NCI-H1092 treated with DMSO at 0.1 percent for 48 hours (cell line): ENCODE measurements around the gene NAA60.
"Not testable (repeated sequence)": the region's sequence is repeated elsewhere in the genome, so short reads cannot be mapped to it uniquely, and the experiment has no call there.

ENCODE experiments used
- DNase-seq: peaks from one replicate; lab custom pipeline; 2025; lab: John Stamatoyannopoulos, UW

Gene NAA60

DNA sequence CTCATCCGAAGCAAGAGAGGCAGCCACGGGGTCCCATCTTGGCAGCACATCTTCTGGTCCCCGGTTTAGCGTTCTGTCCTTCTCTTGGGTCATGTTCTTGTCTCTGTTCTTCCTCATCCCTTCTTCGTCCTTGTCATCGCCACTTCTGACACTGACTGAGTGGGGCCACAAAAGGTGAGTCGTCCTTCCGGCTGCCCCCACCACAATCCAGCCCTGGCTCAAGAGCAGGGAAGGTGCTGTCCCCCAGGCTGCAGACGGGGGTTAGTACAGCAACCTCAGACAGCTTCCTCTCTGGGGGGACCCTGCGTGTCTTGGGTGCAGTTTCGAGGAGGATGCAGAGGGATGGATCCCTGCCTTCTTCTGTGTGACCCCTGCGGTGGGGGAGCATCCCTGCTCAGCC is 21.8 kb downstream of the NAA60 start:
- no peak for DNase-seq

DNA sequence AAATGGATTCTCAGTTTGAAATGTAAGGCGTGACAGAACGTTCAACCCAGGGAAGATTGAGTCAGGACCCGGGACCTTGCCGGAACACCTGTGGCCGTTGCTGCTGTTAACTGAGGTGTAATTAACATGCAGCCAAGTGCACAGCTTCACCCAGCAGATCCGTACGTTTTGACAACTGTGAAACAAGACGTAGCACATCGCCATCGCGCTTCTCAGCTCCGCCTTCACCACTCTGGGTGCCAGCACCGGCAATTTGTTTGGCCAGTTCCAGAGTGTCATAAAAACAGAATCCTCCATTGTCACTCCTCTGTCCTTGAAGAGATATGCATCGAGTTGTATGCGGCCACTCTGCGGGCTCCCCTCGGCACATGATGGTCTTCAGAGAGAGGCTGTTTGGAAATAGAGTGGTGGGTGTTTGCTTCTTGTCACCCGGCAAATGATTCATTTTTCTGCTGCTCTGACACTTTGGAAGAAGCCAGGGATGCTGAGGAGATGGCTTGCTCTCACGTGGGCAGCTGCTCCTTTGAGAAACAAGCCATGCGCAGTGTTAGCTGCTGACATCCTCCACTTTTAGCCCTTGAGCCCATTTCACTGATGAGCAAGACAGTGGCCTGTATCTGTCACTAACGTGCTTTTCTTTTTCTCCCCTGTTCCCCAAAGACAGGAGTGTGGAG is 22.6 kb downstream of the NAA60 start:
- no peak for DNase-seq

DNA sequence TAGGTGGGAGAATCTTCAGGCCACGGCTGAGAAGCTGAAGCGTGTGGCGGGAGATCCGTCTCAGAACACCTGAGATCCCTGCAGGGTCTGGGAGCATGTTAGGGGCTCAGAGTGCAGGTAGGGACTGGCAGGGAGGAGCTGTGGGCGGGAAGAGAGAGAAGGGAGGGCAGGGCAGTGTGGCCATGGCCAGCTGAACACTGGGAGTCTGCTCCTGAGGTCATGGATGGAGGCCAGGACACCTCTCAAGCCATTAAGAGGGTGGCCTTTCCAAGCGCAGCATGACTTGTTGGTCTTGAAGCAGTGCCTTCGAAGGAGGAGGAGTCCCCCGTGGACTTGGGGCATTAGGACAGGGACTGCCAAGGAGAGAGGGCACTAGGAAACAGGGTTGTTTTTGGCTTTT is 23.7 kb downstream of the NAA60 start:
- DNase-seq: no peak

DNA sequence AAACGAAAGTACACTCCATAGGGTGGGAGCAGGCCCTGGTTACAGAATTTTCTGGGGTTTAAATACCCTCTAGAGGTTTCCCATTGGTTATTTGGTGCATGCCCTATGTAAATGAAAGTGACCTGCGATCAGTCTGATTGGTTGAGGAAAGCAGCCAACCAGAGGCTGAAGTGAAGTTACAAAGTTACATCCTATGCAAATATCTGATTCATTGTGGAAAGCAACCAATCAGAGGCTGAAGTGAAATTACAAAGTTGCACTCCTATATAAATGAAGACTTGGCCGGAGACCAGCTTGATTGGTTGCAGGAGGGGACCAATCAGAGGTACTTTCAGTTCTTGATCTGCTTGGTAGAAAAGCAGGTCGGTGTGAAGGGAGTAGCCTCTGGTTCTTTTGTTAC is 24.4 kb downstream of the NAA60 start:
- no peak for DNase-seq

DNA sequence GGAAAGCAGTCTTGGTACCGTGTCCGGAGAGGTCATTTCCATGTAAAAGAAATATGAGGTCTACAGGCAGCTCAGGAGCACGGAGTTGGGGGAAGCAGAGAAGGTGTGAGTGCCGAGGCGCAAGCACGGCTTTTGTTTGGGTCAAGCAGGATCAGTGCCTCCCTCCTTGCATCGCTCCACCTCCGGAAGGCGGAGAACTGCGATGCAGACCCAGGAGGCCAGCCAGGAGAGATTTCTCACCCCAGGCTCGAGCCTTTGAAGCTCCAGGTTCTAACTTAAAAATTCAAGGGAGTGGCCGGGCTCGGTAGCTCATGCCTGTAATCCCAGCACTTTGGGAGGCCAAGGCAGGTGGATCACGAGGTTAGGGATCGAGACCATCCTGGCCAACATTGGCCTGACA is 25.0 kb downstream of the NAA60 start:
- DNase-seq: no peak

DNA sequence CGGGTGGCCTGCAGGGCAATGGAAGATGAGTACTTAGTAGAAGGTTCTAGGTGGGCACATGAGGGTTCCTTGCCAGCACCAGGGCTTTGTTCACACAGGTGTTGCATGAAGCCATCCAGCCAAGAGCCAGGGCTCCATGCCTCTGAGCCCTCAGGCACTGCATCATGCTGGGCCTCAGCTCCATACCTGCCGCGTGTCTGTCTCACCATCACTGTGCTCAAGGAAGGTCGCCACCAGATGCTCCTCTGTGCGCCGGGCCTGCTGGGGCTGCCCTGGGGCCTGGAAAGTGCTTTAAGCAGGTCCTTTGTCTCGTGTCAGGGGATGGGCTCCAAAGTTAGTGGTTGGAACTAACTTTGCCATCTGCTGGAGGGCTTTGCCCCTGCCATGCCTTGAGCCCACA is 26.3 kb downstream of the NAA60 start:
- DNase-seq: no peak

DNA sequence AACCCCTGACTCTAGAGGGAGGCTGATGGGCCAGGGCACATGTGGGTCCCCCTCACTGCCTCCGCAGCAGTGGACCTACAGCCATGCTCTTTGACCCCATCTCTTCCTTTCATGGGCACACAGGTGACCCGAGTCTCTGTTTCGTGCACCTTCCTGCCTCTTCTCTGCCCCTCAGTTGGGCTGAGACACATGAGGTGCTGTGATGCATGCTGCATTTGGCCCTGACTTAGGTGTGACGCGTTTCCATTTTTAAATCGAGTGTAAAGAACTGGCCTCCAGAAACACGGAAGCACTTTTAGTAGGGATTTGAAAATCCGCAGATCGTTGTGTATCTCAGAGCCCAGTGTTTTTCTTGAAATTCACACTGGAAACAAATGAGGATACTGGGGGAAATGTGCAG is 27.2 kb downstream of the NAA60 start:
- DNase-seq: no peak

DNA sequence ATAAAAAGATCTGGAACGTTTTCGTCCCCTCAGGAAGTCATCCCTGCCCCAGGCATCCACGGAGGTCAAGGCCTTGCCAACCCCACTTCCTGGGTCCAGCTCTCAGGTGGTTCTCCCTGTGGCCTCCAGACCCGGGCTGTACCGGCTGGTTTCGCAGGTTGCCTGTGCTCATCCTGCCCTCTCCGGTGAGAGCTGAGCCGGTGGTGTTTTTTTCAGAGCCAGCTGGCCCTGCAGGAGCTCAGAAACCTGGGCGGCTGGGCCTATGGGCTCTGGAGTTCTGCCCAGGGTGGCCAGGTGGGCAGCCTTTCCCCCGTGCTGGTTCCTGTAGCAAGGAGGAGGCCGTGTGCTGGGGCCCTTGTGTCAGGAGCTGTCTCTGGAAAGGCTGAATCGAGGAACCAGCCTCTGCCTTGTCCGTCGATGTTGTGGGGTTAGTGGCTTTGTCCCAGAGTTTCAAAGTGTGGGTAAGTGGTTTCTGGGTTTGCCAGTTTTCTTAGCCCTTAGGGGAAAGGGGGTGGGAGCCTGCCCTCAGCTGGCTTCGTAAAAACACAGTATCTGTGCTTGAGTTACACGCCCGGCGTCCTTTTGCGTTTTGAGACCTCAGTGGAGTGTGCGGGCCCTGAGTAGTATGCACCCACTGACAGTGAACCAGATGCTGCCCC is 28.2 kb downstream of the NAA60 start:
- DNase-seq: no peak

DNA sequence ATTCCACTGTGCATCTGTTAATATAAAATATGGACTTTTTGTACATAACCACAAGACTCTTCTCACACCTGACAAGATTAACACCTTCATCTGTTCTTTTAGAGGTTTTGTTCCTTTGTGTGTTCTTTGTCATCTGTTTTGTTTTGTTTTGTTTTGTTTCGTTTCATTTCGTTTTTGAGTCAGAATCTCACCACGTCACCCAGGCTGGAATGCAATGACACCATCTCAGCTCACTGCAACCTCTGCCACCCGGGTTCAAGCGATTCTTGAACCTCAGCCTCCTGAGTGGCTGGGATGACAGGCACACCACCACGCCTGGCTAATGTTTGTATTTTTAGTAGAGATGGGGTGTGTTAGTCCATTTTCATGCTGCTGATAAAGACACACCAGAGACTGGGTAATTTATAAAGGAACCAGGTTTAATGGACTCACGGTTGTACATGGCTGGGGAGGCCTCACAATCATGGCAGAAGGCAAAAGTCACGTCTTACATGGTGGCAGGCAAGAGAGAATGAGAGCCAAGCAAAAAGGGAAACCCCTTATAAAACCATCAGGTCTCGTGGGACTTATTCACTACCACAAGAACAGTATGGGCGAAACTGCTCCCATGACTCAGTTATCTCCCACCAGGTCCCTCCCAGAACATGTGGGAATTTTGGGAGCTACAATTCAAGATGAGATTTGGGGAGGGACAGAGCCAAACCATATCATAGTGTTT is 29.6 kb downstream of the NAA60 start:
- no peak for DNase-seq

DNA sequence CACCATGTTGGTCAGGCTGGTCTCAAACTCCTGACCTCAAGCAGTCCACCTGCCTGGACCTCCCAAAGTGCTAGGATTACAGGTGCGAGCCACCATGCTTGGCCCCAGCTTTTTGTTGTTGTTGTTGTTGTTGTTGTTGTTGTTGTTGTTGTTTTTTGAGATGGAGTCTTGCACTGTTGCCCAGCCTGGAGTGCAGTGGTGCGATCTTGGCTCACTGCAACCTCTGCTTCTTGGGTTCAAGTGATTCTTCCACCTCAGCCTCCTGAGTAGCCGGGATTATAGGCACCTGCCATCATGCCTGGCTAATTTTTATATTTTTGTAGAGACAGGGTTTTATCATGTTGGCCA is 30.1 kb downstream of the NAA60 start:
- DNase-seq: not testable (repeated sequence)

DNA sequence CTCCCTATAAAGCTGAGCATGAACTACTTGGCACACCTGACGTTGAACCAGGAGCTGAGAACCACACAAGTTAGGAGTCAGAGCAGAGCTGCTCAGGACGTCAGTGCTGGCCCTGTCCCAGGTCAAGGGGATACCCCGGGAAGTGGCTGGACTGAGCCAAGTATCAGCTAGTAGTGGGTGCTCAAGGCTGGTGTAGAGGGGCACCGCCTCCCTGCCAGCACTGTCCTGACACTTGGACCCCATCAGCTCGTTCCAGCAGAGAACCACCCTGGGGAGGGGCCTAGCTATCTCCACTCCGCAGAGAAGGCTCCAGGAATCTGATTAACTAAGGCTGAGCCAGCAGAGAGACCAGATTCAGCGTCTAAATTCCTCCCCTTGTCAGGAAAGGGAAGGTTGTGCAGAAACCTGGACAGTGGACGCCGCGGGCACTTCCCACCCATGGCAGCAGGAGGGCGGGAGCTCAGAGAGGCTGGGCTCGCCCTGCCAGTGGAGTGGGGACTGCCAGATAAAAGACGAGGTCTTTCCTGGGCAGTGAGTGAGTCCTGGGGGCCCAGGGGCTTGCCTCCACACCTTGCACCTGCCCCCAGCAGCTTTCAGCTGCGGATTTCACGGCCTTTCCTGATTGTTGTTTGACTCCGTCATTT is 30.8 kb downstream of the NAA60 start:
- no peak for DNase-seq

DNA sequence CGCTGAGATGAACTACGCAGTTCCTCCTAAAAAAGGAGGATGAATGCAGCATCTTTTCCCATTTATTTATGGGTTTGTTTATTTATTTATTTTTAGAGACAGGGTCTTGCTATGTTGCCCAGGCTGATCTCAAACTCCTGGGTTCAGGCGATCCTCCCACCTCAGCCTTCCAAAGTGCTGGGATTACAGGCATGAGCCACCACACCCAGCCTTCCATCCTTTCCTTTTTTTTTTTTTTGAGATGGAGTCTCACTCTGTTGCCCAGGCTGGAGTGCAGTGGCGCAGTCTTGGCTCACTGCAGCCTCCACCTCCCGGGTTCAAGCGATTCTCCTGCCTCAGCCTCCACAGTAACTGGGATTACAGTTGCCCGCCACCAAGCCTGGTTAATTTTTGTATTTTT is 31.4 kb downstream of the NAA60 start:
- not testable (repeated sequence) for DNase-seq

DNA sequence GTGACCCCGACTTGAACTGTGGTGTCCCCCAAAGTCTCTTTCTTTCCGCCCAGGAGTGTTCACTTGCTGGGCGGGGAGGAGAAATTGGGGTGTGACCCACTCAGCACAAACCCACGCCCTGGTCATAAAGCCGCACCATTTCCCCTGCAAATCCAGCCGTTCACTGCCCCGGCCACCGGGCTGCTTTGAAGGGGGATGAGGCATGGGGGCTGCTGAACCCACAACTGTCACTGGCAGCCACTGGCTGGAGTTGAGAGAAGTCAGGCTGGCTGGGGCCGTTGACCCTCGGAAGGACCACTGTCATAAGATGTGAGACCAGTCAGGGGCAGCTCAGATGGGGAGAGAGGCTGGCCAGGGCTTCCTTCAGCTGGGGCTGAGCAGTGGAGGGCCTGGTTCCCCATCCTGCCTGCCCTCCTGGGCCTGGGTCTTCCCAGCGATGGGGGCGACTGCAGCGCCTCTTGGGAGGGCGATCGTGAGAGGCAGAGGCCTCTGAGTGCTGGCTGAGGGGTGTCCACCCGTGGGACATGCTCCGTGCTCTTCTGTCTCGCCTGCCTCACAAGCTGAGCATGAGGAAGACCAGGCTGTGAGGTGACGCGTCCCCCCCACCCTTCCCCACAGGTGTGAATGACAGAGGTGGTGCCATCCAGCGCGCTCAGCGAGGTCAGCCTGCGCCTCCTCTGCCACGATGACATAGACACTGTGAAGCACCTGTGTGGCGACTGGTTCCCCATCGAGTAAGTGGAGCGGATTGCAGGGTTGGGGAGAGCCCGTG is 32.3 kb downstream of the NAA60 start:
- DNase-seq: no peak

DNA sequence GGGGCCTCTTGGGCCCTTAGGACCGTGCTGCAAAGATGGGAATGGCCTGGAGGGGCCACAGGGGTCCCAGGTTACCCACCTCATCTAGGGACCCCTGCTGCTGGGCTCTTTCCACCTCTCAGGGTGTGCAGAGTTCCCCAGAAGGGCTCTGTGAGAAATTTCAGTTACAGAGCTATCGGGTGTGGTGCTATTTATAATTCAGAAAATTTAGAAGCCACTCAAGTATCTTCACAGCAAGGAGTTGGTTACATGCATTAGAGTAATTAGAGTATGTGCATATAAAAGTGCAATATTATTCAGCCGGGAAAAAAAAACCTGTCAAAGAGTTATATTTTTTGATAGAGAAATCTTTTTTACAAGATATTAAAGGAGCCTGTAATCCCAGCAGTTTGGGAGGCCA is 32.9 kb downstream of the NAA60 start:
- DNase-seq: no peak

DNA sequence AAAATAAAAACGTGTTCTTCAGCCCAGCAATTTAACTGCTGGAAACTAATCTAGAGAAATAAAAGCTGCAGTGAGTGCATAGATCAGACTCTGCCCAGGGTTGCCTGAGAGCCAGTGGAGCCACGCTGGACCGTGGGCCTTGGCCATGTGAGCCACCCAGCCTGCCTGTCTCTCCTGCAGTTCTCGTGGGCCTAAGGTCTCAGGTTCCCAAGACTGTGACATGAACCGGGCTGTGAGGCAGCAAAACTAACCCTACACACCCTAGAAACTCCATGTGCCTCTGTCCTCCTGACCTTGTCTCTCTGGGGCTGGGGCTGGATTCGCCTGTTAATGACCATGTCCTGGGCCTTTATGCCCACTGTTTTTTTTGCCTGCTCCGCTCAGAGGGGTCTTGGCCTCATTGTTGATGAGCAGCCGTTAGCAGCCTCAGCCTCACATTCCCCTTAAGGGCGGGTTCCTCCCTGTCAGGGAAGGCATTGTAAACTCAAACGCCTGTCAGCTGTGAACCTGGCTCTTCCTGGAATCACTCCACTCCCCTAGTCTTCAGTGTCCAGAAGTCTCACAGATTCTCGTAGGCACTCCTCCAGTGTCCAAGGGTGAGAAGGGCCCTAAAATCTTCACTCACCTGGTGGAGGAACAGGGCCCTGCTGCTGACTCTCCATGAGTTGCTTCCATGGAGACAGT is 34.9 kb downstream of the NAA60 start:
- no peak for DNase-seq

DNA sequence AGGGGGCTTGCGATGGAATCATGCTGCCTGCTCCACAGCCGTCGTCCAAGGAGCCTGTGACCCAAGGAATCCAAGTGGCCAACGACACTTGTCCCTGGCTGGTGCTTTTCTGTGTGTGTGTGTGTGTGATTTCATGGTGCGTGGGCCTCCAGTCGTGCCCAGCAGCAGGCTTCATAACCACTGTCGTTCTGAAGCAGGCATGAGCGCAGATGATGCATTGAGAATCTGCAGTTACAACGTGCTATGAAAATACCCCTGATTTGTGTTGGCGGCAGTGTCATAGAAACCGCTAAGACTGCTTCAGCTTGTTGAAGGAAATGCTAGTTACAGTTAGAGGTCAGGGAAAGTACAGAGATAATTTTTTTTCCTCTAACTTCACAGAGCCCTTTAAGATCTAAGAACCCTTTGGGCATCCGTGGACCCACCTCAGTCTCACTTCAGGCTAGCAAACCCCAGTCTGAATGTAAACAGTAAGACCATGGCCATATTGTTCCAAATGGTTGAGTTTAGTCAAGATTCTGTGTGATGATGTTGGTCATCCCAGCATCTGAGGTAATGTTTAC is 36.3 kb downstream of the NAA60 start:
- DNase-seq: no peak

DNA sequence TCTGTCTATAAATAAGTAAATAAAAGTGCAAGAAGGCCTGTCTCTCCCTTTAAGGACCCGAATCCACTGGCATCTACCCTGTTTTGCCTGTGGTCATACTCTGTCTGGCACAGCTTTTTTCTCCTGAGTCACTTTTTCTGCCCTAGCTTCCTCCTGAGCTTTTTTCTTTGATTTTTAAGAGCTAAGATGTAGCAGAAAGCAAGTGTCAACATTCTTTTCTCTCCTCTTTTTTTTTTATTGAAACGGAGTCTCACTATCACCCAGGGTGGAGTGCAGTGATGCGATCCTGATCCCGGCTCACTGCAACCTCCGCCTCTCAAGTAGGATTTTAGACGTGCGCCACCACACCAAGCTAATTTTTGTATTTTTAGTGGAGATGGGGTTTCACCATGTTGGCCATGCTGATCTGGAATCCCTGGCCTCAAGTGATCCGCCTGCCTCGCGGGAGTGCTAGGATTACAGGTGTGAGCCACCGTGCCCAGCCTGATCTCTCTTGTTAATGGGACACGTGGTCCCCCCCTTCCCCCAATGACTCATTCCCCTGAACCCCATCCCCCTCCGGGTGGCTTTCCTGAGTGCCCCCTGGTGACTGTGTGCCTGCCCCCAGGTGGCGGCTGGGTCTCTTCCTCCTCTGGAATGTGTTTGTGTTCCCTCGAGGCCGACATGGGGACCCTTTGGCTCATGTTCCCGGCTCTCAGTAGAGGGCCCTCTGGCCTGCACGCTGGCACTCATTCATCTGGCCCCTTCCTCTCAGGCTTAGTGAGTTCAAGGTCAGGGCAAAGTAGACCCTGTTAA is 37.6 kb downstream of the NAA60 start:
- DNase-seq: no peak

DNA sequence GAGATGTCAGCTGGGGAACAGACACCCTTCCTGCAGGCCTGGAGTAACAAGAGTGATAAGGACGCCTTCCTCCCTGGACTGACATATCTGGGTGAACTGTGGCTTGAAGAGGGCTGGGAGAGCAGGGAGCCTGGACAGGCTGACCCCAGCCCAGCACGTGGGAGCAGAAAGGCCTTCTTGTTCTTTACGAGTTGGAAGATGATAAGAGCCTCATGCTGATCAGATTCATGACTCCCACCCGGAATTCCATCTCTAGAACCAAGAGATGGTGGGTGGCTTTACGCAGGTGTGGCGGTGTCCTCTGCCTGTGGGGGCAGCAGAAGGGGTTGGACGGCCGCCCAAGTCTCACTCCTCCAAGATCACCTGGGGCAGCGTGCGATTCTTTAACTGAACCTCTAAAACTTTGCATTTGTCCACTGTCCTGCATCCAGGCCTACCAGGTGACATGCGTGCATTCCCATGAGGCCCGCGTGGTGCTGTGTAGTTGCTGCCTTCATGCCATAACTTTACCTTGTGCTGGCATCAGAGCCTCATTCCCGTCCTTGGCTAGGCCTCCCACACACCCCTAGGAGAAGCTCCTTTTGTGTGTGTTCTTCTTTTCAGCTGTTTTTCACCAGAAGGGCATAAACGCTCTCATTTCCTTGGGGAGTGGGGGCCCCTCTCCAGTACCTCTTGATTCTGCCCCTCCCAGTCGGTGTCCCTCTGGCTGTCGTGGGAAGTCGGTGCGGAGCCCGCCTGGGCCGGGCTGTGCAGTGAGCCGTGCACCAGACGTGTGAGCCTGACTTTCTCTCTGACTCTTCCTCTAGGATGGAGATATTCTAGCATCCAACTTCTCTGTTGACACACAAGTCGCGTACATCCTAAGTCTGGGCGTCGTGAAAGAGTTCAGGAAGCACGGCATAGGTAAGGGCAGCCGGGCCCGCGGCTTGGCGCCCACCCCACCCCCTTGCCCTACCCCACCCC is 38.5 kb downstream of the NAA60 start:
- no peak for DNase-seq

DNA sequence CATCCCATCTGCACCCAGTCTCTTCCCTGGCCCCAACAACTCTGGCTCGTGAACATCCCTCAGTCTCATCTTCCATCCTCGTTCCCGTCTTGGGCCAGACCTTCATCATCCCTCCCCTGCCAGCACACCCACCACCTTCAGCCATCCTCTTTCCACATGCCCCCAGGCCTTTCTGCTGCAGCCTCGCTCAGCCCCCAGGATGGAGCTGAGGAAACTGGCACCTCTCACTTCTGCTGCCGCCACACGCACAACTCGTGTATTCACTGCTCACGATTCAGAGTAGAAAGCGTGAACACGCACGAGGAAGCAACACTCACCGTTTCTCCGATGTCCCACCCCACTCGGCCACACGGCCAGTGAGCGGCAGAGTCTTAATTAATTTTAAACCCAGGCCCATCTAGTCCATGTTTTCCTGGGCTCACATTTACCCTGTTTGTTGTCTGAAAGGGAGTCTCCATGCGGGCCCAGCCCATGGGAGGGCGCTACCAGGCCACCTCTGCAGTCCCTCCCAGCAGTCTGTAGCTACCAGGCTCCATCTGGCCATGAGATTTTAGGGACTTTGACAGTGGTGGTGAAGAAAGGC is 39.3 kb downstream of the NAA60 start:
- no peak for DNase-seq
